Testis (tissue), 2 donors: Measurements from ENCODE around the gene CEMP1.

Experiments
- POLR2A ChIP-seq: fragments of 450-650 bp; IDR thresholded peaks from one replicate; pipeline ENCODE4 v1.6.1; 2017; ENCODE audit warnings: antibody characterized with exemption, mild to moderate bottlenecking, moderate library complexity
- TF ChIP-seq, protein P1 (sequence below), 3 experiments: fragments of 450-650 bp in 2 of 3; fragments of 200-600 bp in 1 of 3; sonication (generic) in 1 of 3; IDR thresholded peaks; one replicate each; pipeline ENCODE4 v1.5.1; 2016 to 2019; ENCODE audit warnings: antibody characterized with exemption in 3 of 3, mild to moderate bottlenecking in 2 of 3, moderate library complexity in 1 of 3

- TF ChIP-seq, protein P1, sequence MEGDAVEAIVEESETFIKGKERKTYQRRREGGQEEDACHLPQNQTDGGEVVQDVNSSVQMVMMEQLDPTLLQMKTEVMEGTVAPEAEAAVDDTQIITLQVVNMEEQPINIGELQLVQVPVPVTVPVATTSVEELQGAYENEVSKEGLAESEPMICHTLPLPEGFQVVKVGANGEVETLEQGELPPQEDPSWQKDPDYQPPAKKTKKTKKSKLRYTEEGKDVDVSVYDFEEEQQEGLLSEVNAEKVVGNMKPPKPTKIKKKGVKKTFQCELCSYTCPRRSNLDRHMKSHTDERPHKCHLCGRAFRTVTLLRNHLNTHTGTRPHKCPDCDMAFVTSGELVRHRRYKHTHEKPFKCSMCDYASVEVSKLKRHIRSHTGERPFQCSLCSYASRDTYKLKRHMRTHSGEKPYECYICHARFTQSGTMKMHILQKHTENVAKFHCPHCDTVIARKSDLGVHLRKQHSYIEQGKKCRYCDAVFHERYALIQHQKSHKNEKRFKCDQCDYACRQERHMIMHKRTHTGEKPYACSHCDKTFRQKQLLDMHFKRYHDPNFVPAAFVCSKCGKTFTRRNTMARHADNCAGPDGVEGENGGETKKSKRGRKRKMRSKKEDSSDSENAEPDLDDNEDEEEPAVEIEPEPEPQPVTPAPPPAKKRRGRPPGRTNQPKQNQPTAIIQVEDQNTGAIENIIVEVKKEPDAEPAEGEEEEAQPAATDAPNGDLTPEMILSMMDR (IDR thresholded peaks at IDR 0.05), result no peak
- TF ChIP-seq POLR2A, result no peak
Measured at GRCh38 chr16:2495041-2495440, 36.2 kb downstream of the CEMP1 start.
